ENCODE measurements around the gene RNH1. TPM values are rescaled to one million over a fixed set of nuclear protein-coding genes. Genes with fewer than 3 reads are reported as not detected.

The RNH1 gene
- 256 and 286 TPM in 2 replicates for total RNA-seq

DNA sequence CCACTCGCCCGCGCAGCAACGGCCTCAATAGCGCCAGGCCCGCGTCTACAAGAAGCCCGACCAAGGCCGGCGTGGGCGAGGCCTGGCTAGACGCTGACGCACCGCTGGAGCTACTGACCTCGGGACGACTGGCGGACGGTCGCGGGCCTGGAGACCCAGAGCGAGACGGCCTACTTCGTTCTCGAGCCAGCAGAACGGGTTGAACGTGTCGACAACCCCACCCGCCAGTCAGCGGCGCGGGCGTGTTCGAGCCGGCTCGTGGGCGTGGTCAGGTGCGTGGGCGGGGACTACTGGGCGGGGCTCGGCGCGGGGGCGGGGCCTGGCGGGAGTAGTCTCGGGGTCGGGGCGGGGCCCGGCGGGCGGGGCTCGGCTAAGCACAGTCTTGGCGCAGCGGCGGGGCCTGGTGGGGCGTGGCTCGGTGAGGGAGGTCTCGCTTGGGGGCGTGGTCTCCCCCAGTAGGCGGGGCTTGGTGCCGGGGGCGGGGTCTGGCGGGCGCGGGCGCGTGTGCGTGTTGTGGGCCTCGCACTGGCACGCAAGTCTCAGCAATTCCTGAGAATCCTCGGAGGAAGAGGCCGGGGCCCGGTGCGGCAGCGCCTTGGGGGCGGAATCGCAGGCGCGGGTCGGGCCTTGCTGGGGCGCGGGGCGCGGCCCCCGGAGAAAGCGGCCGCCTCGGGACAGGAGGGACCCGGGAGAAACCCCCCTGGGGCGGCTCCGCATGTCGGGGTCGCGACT, at the start of gene RNH1:
TSS of gene RNH1 (minus strand) at position 248 of the 732 bp plus-strand sequence. CDS start 5,080 bp downstream, outside the sequence.

DNA sequence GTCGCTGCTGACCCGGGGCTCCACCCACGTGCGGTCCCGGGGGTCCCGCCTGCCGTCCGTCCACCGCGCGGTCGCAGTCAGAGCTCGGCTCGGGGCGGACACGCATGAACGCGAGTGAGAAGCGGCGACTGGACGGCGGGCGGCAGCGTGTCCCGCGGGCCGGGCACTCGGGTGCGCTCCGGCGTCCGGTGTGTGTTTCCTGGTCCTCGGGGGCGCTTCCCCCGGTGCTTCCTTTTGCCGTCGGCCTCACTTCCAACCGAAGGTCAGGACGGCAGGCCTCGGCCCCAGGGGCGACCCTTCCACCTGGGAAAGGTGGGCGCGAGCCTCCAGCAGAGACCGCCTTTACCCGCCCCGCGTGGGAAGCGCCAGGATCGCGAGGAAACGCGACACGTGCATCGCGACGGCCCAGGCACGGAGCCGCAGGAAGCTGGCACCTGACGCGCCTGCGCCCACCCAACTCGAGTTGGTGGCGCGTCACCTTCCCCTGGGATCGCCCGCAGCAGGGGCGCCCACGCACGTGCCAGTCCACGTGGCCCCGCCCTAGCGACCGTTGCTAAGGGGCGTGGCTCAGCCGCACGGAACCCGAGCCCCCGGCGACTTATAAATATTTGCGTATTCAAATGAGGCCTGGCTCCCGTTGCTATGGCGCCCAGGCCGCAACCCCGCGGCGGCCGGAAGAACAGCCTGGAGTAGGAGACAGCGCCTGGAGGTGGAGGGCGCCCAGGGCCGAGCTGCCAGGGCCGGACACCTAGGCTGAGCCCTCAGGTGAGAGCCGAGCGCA, 30.0 kb upstream of the RNH1 start, which contains the start of gene LRRC56:
TSS of gene LRRC56 (plus strand) at position 687 of the 781 bp plus-strand sequence. CDS start 3,158 bp downstream, outside the sequence.

DNA sequence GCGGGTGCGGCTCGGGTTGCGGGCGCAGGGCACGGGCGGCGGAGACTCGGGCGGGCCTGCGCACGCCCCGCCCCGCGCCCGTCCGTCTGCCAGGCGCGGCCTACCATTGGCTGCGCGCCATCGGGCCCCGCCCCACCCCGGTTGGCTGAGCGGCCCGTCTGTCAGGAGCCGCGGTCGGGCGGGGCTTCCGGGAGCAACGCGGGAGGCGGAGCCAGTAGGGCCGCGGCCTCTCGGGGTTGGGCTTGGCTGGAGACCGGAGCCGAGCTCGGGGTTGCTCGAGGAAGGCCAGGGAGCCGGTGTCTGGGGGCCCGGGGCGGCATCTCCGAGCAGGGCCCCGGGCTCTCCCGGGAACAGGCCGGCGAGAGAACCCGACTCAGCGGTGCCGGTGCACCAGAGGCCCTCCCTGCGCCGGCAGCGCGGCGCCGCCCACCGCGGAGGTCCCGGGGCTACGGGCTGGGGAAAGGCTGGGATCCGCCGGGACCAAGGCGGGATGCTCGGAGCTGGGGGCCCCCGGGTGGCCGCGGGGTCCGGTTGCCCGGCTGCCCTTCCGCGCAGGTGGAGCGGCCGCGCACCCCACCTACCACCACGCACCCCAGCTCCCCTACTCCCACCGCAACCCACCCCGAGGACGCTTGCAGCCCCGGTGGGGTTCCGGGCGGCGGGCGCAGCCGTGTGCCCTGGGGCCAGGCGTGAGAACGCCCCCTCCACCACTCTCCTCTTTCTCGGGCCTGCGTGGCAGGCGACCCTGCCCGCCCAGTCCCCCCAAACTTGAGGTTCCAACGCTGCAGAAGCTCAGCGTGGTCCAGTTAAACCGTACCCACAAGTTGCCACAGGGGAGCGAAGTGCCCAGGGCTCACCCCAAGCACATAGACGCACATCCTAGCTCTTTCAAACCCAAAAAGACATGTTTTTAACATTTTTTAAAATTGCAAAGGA, 28.7 kb upstream of the RNH1 start, which contains the start of gene HRAS:
TSS of gene HRAS (minus strand) at position 58 of the 936 bp plus-strand sequence.

DNA sequence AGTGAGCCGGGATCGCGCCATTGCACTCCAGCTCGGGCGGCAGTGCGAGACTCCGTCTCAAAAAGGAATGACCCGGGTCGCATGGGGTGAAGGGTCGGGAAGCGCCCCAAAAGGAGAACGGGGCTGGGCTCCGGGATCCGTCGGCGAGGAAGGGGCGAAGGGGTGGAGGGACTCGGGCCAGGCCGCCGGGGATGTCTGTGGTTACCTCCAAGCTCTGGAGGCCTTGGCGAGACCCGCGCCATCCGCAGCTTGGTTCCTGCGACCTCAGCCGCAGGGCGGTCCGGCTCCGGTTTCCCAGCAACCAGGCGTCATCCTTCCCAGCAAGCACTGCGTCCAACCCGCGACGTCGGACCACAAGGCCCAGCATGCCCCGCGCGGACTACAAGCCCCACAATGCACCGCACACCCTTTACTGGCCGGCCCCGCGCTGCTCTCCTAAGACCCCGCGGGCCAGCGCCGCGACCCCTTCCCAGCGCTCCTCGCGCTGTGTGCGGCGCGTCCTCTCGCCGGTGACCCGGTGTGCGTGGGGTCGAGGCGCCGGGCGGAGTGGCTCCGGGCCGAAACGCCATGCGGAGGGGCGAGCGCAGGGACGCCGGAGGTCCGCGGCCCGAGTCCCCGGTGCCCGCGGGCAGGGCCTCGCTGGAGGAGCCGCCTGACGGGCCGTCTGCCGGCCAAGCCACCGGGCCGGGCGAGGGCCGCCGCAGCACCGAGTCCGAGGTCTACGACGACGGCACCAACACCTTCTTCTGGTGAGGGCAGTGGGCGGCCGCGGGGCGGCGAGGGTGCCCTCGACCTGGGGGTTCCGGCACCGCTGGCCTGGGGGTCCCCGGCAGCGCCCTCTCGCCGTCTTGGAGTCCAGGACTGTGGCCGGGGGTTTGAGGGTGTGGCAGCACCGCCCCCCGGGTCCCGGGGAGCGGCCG, 56.9 kb downstream of the RNH1 start, which contains the start of gene PTDSS2:
TSS of gene PTDSS2 (plus strand) at position 391 of the 920 bp plus-strand sequence. CDS start at position 568, 177 bp downstream.

Other genes with a start within 250 kb of the RNH1 start
- not detected in 2 replicates for gene NLRP6, start 228.8 kb downstream of the RNH1 start, total RNA-seq
- 11.6 and 21.6 TPM in 2 replicates for gene PGGHG, start 218.1 kb downstream of the RNH1 start, total RNA-seq
- not detected in 2 replicates for gene IFITM5, start 207.7 kb downstream of the RNH1 start, total RNA-seq
- 13.1 and 30.3 TPM in 2 replicates for gene IFITM2, start 199.4 kb downstream of the RNH1 start, total RNA-seq
- 0.42 and 11.6 TPM in 2 replicates for gene IFITM1, start 193.2 kb downstream of the RNH1 start, total RNA-seq
- 43.1 and 48.1 TPM in 2 replicates for gene IFITM3, start 186.4 kb downstream of the RNH1 start, total RNA-seq
- gene B4GALNT4, start 137.7 kb downstream of the RNH1 start, total RNA-seq: 8.0 and 10.0 TPM in 2 replicates
- gene PKP3, start 113.0 kb downstream of the RNH1 start, total RNA-seq: 0.69 and 1.8 TPM in 2 replicates
- 8.1 and 14.0 TPM in 2 replicates for gene SIGIRR, start 92.2 kb downstream of the RNH1 start, total RNA-seq
- gene ANO9, start 65.2 kb downstream of the RNH1 start, total RNA-seq: not detected in 2 replicates
- 30.9 and 31.2 TPM in 2 replicates for gene PTDSS2, start 57.0 kb downstream of the RNH1 start, total RNA-seq
- gene HRAS, start 28.3 kb upstream of the RNH1 start, total RNA-seq: 32.1 and 44.6 TPM in 2 replicates
- 0.89 and 1.0 TPM in 2 replicates for gene LRRC56, start 30.3 kb upstream of the RNH1 start, total RNA-seq
- 0.30 and 0.60 TPM in 2 replicates for gene LMNTD2, start 53.5 kb upstream of the RNH1 start, total RNA-seq
- 7.1 and 13.3 TPM in 2 replicates for gene RASSF7, start 53.7 kb upstream of the RNH1 start, total RNA-seq
- gene PHRF1, start 69.2 kb upstream of the RNH1 start, total RNA-seq: 22.3 and 41.2 TPM in 2 replicates
- 5.9 and 6.5 TPM in 2 replicates for gene IRF7, start 108.7 kb upstream of the RNH1 start, total RNA-seq
- gene CDHR5, start 117.7 kb upstream of the RNH1 start, total RNA-seq: not detected in 2 replicates
- gene SCT, start 119.9 kb upstream of the RNH1 start, total RNA-seq: not detected in 2 replicates
- 0.09 TPM in 1 of 2 replicates, not detected in the other for gene DRD4, start 130.0 kb upstream of the RNH1 start, total RNA-seq
- 22.6 and 31.6 TPM in 2 replicates for gene DEAF1, start 188.0 kb upstream of the RNH1 start, total RNA-seq
- gene TMEM80, start 188.6 kb upstream of the RNH1 start, total RNA-seq: 8.3 and 10.1 TPM in 2 replicates
- 18.7 and 31.3 TPM in 2 replicates for gene EPS8L2, start 199.0 kb upstream of the RNH1 start, total RNA-seq
- gene TALDO1, start 240.2 kb upstream of the RNH1 start, total RNA-seq: 121 and 178 TPM in 2 replicates

All from smooth muscle cell of the umbilical artery (primary cell).